ENCODE results near the gene JAZF1.
A peak's percentile ranks its signal among the peaks of the same experiment; 100 is the strongest.

JAZF1 gene

GRCh38 chr7:27953361-27953760, 227.2 kb downstream of the JAZF1 start:
- H3K4me1 ChIP-seq (ENCODE audit: control insufficient read depth, insufficient read depth, low read length), result peaks cover 14% of the 10 kb centered on the region
- H3K9me3 ChIP-seq (replicated peaks; ENCODE audit: low read length), result no peaks in the 10 kb centered on the region
- no peak overlapping the region for H3K9ac ChIP-seq (ENCODE audit: low read depth, low read length)
- no peaks in the 10 kb centered on the region for H3K36me3 ChIP-seq (ENCODE audit: insufficient read depth, low read length)
- no peak overlapping the region for H3K4me3 ChIP-seq (ENCODE audit: low read length)
- H3K4me2 ChIP-seq (ENCODE audit: low read length), result no peak overlapping the region
- H3K27me3 ChIP-seq (ENCODE audit: control insufficient read depth, insufficient read depth, low read length), result no peaks in the 10 kb centered on the region

- no peak overlapping the region for H3K4me3 ChIP-seq (ENCODE audit: low read length)
- no peak overlapping the region for H3K4me2 ChIP-seq (ENCODE audit: low read length)
- H3K27me3 ChIP-seq (ENCODE audit: control insufficient read depth, insufficient read depth, low read length), result no peaks in the 10 kb centered on the region
- H3K36me3 ChIP-seq (ENCODE audit: insufficient read depth, low read length), result no peaks in the 10 kb centered on the region
- H3K4me1 ChIP-seq (ENCODE audit: control insufficient read depth, insufficient read depth, low read length), result peaks cover 21% of the 10 kb centered on the region
- H3K9me3 ChIP-seq (replicated peaks; ENCODE audit: low read length), result no peaks in the 10 kb centered on the region
- no peak overlapping the region for H3K9ac ChIP-seq (ENCODE audit: low read depth, low read length)
Observed at GRCh38 chr7:27952456-27953285, 227.9 kb downstream of the JAZF1 start.

- no peaks in the 10 kb centered on the region for H3K36me3 ChIP-seq (ENCODE audit: insufficient read depth, low read length)
- H3K4me2 ChIP-seq (ENCODE audit: low read length), result no peak overlapping the region
- H3K4me3 ChIP-seq (ENCODE audit: low read length), result no peak overlapping the region
- H3K9me3 ChIP-seq (replicated peaks; ENCODE audit: low read length), result no peaks in the 10 kb centered on the region
- H3K4me1 ChIP-seq (ENCODE audit: control insufficient read depth, insufficient read depth, low read length), result peaks cover 26% of the 10 kb centered on the region
- H3K9ac ChIP-seq (ENCODE audit: low read depth, low read length), result no peak overlapping the region
- no peaks in the 10 kb centered on the region for H3K27me3 ChIP-seq (ENCODE audit: control insufficient read depth, insufficient read depth, low read length)
Observed at GRCh38 chr7:27950123-27950522, 230.5 kb downstream of the JAZF1 start.

GRCh38 chr7:27948861-27949260, 231.7 kb downstream of the JAZF1 start:
- Histone ChIP-seq H3K9ac (ENCODE audit: low read depth, low read length) (no peak overlapping the region), H3K4me2 (ENCODE audit: low read length) (no peak overlapping the region), H3K9me3 (replicated peaks; ENCODE audit: low read length) (no peaks in the 10 kb centered on the region), H3K4me1 (ENCODE audit: control insufficient read depth, insufficient read depth, low read length) (peaks cover 35% of the 10 kb centered on the region), H3K27me3 (ENCODE audit: control insufficient read depth, insufficient read depth, low read length) (no peaks in the 10 kb centered on the region), H3K36me3 (ENCODE audit: insufficient read depth, low read length) (no peaks in the 10 kb centered on the region), H3K4me3 (ENCODE audit: low read length) (no peak overlapping the region)

- Histone ChIP-seq H3K36me3 (ENCODE audit: insufficient read depth, low read length) (no peaks in the 10 kb centered on the region), H3K4me3 (ENCODE audit: low read length) (no peak overlapping the region), H3K4me2 (ENCODE audit: low read length) (no peak overlapping the region), H3K9ac (ENCODE audit: low read depth, low read length) (no peak overlapping the region), H3K27me3 (ENCODE audit: control insufficient read depth, insufficient read depth, low read length) (no peaks in the 10 kb centered on the region), H3K9me3 (replicated peaks; ENCODE audit: low read length) (no peaks in the 10 kb centered on the region), H3K4me1 (ENCODE audit: control insufficient read depth, insufficient read depth, low read length) (peaks cover 35% of the 10 kb centered on the region)
Observed at GRCh38 chr7:27947586-27948278, 232.9 kb downstream of the JAZF1 start.

GRCh38 chr7:27946351-27946750, 234.2 kb downstream of the JAZF1 start:
- H3K9ac ChIP-seq (ENCODE audit: low read depth, low read length), result no peak overlapping the region
- H3K36me3 ChIP-seq (ENCODE audit: insufficient read depth, low read length), result no peaks in the 10 kb centered on the region
- no peaks in the 10 kb centered on the region for H3K27me3 ChIP-seq (ENCODE audit: control insufficient read depth, insufficient read depth, low read length)
- peaks cover 30% of the 10 kb centered on the region for H3K4me1 ChIP-seq (ENCODE audit: control insufficient read depth, insufficient read depth, low read length)
- no peak overlapping the region for H3K4me2 ChIP-seq (ENCODE audit: low read length)
- H3K9me3 ChIP-seq (replicated peaks; ENCODE audit: low read length), result no peaks in the 10 kb centered on the region
- H3K4me3 ChIP-seq (ENCODE audit: low read length), result no peak overlapping the region

GRCh38 chr7:27945058-27945795, 235.4 kb downstream of the JAZF1 start:
- H3K9me3 ChIP-seq (replicated peaks; ENCODE audit: low read length), result no peaks in the 10 kb centered on the region
- H3K36me3 ChIP-seq (ENCODE audit: insufficient read depth, low read length), result no peaks in the 10 kb centered on the region
- H3K9ac ChIP-seq (ENCODE audit: low read depth, low read length), result no peak overlapping the region
- peaks cover 30% of the 10 kb centered on the region for H3K4me1 ChIP-seq (ENCODE audit: control insufficient read depth, insufficient read depth, low read length)
- no peaks in the 10 kb centered on the region for H3K27me3 ChIP-seq (ENCODE audit: control insufficient read depth, insufficient read depth, low read length)
- H3K4me2 ChIP-seq (ENCODE audit: low read length), result peak overlapping the region; percentile 67
- no peak overlapping the region for H3K4me3 ChIP-seq (ENCODE audit: low read length)

GRCh38 chr7:27944643-27945042, 236.0 kb downstream of the JAZF1 start:
- Histone ChIP-seq H3K27me3 (ENCODE audit: control insufficient read depth, insufficient read depth, low read length) (no peaks in the 10 kb centered on the region), H3K36me3 (ENCODE audit: insufficient read depth, low read length) (no peaks in the 10 kb centered on the region), H3K9ac (ENCODE audit: low read depth, low read length) (no peak overlapping the region), H3K4me2 (ENCODE audit: low read length) (peak overlapping the region; percentile 67), H3K4me3 (ENCODE audit: low read length) (no peak overlapping the region), H3K4me1 (ENCODE audit: control insufficient read depth, insufficient read depth, low read length) (peaks cover 30% of the 10 kb centered on the region), H3K9me3 (replicated peaks; ENCODE audit: low read length) (no peaks in the 10 kb centered on the region)

- H3K9ac ChIP-seq (ENCODE audit: low read depth, low read length), result no peak overlapping the region
- H3K4me3 ChIP-seq (ENCODE audit: low read length), result no peak overlapping the region
- peaks cover 20% of the 10 kb centered on the region for H3K4me1 ChIP-seq (ENCODE audit: control insufficient read depth, insufficient read depth, low read length)
- no peaks in the 10 kb centered on the region for H3K9me3 ChIP-seq (replicated peaks; ENCODE audit: low read length)
- no peaks in the 10 kb centered on the region for H3K27me3 ChIP-seq (ENCODE audit: control insufficient read depth, insufficient read depth, low read length)
- no peak overlapping the region for H3K4me2 ChIP-seq (ENCODE audit: low read length)
- no peaks in the 10 kb centered on the region for H3K36me3 ChIP-seq (ENCODE audit: insufficient read depth, low read length)
Observed at GRCh38 chr7:27943241-27943640, 237.4 kb downstream of the JAZF1 start.

GRCh38 chr7:27942711-27943110, 237.9 kb downstream of the JAZF1 start:
- H3K4me3 ChIP-seq (ENCODE audit: low read length), result no peak overlapping the region

GRCh38 chr7:27941522-27941921, 239.1 kb downstream of the JAZF1 start:
- H3K27me3 ChIP-seq (ENCODE audit: control insufficient read depth, insufficient read depth, low read length), result no peaks in the 10 kb centered on the region
- peaks cover 12% of the 10 kb centered on the region for H3K4me1 ChIP-seq (ENCODE audit: control insufficient read depth, insufficient read depth, low read length)
- no peak overlapping the region for H3K4me3 ChIP-seq (ENCODE audit: low read length)
- no peak overlapping the region for H3K9ac ChIP-seq (ENCODE audit: low read depth, low read length)
- no peak overlapping the region for H3K4me2 ChIP-seq (ENCODE audit: low read length)
- H3K9me3 ChIP-seq (replicated peaks; ENCODE audit: low read length), result no peaks in the 10 kb centered on the region
- H3K36me3 ChIP-seq (ENCODE audit: insufficient read depth, low read length), result no peaks in the 10 kb centered on the region

More at GRCh38 chr7:27942711-27943110, 237.9 kb downstream of the JAZF1 start:
- no peaks in the 10 kb centered on the region for H3K36me3 ChIP-seq (ENCODE audit: insufficient read depth, low read length)
- no peaks in the 10 kb centered on the region for H3K27me3 ChIP-seq (ENCODE audit: control insufficient read depth, insufficient read depth, low read length)
- no peak overlapping the region for H3K4me2 ChIP-seq (ENCODE audit: low read length)
- H3K4me1 ChIP-seq (ENCODE audit: control insufficient read depth, insufficient read depth, low read length), result peaks cover 15% of the 10 kb centered on the region
- no peak overlapping the region for H3K9ac ChIP-seq (ENCODE audit: low read depth, low read length)
- H3K9me3 ChIP-seq (replicated peaks; ENCODE audit: low read length), result no peaks in the 10 kb centered on the region

Measured in skeletal muscle satellite cell (primary cell).